ENCODE results near the gene MLXIPL.

- TF ChIP-seq CTCF (IDR thresholded peaks at IDR 0.05) (no peak), EP300 (IDR thresholded peaks at IDR 0.05) (no peak), POLR2A (IDR thresholded peaks at IDR 0.05) (no peak)
These were observed 29.0 kb downstream of the MLXIPL start for GRCh38 chr7:73595358-73595757.
